HepG2 (cell line): ENCODE data around the gene HOXD4. TPM values are rescaled to one million over a fixed set of nuclear protein-coding genes. Genes with fewer than 3 reads are reported as not detected.
A peak's percentile ranks its signal among the peaks of the same experiment; 100 is the strongest.

Experiments
- ARID5B ChIP-seq: IDR thresholded peaks from 2 replicates; pipeline ENCODE4 v1.4.0; 2020; ENCODE audit warnings: mild to moderate bottlenecking, missing genetic modification reagents
- ARNTL ChIP-seq: sonication (generic); formaldehyde crosslinking; IDR thresholded peaks from 2 replicates; pipeline ENCODE4 v1.4.0; 2020; ENCODE audit warnings: mild to moderate bottlenecking, missing genetic modification reagents
- CENPT ChIP-seq: sonication (generic); formaldehyde crosslinking; IDR thresholded peaks from 2 replicates; pipeline ENCODE4 v1.8.0; 2022; ENCODE audit warnings: low read depth, mild to moderate bottlenecking, moderate library complexity, missing genetic modification reagents
- FLYWCH1 ChIP-seq: sonication (generic); formaldehyde crosslinking; IDR thresholded peaks from 2 replicates; pipeline ENCODE4 v1.8.1; 2023; ENCODE audit warnings: mild to moderate bottlenecking, missing genetic modification reagents
- HNRNPH1 ChIP-seq: fragments of 200-400 bp; formaldehyde crosslinking; optimal IDR thresholded peaks from 2 replicates; pipeline ENCODE3; 2017; ENCODE audit warnings: mild to moderate bottlenecking, low read depth, low read length
- SCMH1 ChIP-seq: sonication (generic); formaldehyde crosslinking; IDR thresholded peaks from 2 replicates; pipeline ENCODE4 v1.9.0; 2021; ENCODE audit warnings: missing genetic modification reagents, mild to moderate bottlenecking, borderline replicate concordance
- SKI ChIP-seq: fragments of 450-650 bp; IDR thresholded peaks from one replicate; pipeline ENCODE4 v1.6.1; 2018; ENCODE audit warnings: mild to moderate bottlenecking; ENCODE audit not compliant: partially characterized antibody
- SPEN ChIP-seq: sonication (generic); formaldehyde crosslinking; IDR thresholded peaks from 2 replicates; pipeline ENCODE4 v1.5.1; 2020; ENCODE audit warnings: low read depth, mild to moderate bottlenecking, missing genetic modification reagents
- SRF ChIP-seq: IDR thresholded peaks from 2 replicates; pipeline ENCODE4 v1.6.1; 2011; ENCODE audit warnings: mild to moderate bottlenecking, low read depth, low read length, moderate library complexity
- ZBTB20 ChIP-seq: sonication (generic); formaldehyde crosslinking; IDR thresholded peaks from 2 replicates; pipeline ENCODE4 v1.8.1; 2023; ENCODE audit warnings: missing genetic modification reagents, low read depth, mild to moderate bottlenecking, borderline replicate concordance
- ZFP82 ChIP-seq: sonication (generic); formaldehyde crosslinking; IDR thresholded peaks from 2 replicates; pipeline ENCODE4 v1.5.1; 2020; ENCODE audit warnings: mild to moderate bottlenecking, missing genetic modification reagents, borderline replicate concordance
- ZNF556 ChIP-seq: sonication (generic); formaldehyde crosslinking; IDR thresholded peaks from 2 replicates; pipeline ENCODE4 v1.4.0; 2020; ENCODE audit warnings: mild to moderate bottlenecking, missing genetic modification reagents, borderline replicate concordance
- ZSCAN31 ChIP-seq: sonication (generic); formaldehyde crosslinking; IDR thresholded peaks from 2 replicates; pipeline ENCODE4 v1.5.0; 2020; ENCODE audit warnings: low read depth, mild to moderate bottlenecking, missing genetic modification reagents
- ZZZ3 ChIP-seq: sonication (generic); formaldehyde crosslinking; IDR thresholded peaks from 2 replicates; pipeline ENCODE4 v1.4.0; 2020; ENCODE audit warnings: missing genetic modification reagents, mild to moderate bottlenecking, borderline replicate concordance
- polyA plus RNA-seq, 8 experiments: library from polyadenylated mRNA; depleted of rRNA in 3 of 8; stranded (reverse) in 7 of 8; unstranded in 1 of 8; fragments of >200 nt; fragmentation: Illumina TruSeq in 4 of 8; extraction: Trizol in 4 of 8; gene quantifications; 2 replicates each; pipeline versions ENCODE4 v1.2.1 to v1.2.3, GENCODE V29; 2011 to 2016; ENCODE audit warnings: low read depth in 4 of 8, missing spikeins in 1 of 8, mixed read lengths in 1 of 8; ENCODE audit not compliant: insufficient read depth in 1 of 8
- total RNA-seq, 5 experiments: library from RNA; depleted of rRNA; stranded (reverse); fragments of >200 nt; fragmentation: Illumina TruSeq; extraction: Trizol; gene quantifications; 2 replicates each; pipeline ENCODE4 v1.2.3, GENCODE V29; 2016; ENCODE audit warnings: low read depth in 1 of 5
- TF ChIP-seq, protein P1 (sequence below): sonication (generic); formaldehyde crosslinking; conservative IDR thresholded peaks from 2 replicates; pipeline ENCODE4 v1.5.0; 2020; ENCODE audit warnings: missing genetic modification reagents
- TF ChIP-seq, protein P2 (sequence below): sonication (generic); formaldehyde crosslinking; IDR thresholded peaks from 2 replicates; pipeline ENCODE4 v1.4.0; 2020; ENCODE audit warnings: missing genetic modification reagents

HOXD4 gene
- total and polyA plus RNA-seq, 2 of the 13 experiments (the other 11 are each of a cell fraction or from before 2014, with no cell fraction given), result not detected

- TF ChIP-seq, protein P1, sequence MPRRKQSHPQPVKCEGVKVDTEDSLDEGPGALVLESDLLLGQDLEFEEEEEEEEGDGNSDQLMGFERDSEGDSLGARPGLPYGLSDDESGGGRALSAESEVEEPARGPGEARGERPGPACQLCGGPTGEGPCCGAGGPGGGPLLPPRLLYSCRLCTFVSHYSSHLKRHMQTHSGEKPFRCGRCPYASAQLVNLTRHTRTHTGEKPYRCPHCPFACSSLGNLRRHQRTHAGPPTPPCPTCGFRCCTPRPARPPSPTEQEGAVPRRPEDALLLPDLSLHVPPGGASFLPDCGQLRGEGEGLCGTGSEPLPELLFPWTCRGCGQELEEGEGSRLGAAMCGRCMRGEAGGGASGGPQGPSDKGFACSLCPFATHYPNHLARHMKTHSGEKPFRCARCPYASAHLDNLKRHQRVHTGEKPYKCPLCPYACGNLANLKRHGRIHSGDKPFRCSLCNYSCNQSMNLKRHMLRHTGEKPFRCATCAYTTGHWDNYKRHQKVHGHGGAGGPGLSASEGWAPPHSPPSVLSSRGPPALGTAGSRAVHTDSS (CRISPR knock-in tag), result 0 out of 2 replicates have a peak, but pooled peaks have one; percentile 26
- TF ChIP-seq SPEN (CRISPR knock-in tag) (0 out of 2 replicates have a peak, but pooled peaks have one; percentile 22), HNRNPH1 (no peak), ARID5B (CRISPR knock-in tag) (0 out of 2 replicates have a peak, but pooled peaks have one; percentile 12), ZSCAN31 (CRISPR knock-in tag) (0 out of 2 replicates have a peak, but pooled peaks have one; percentile 10), ARNTL (0 out of 2 replicates have a peak, but pooled peaks have one; percentile 8), SKI (peak; percentile 3), ZZZ3 (CRISPR knock-in tag) (0 out of 2 replicates have a peak, but pooled peaks have one; percentile 75), ZFP82 (CRISPR knock-in tag) (no peak), CENPT (CRISPR knock-in tag) (peak; percentile 22; the same call in 1 of the 2 replicates), ZNF556 (CRISPR knock-in tag) (no peak), SRF (no peak), ZBTB20 (CRISPR knock-in tag) (no peak), SCMH1 (CRISPR knock-in tag) (no peak), FLYWCH1 (CRISPR knock-in tag) (no peak)
- TF ChIP-seq, protein P2, sequence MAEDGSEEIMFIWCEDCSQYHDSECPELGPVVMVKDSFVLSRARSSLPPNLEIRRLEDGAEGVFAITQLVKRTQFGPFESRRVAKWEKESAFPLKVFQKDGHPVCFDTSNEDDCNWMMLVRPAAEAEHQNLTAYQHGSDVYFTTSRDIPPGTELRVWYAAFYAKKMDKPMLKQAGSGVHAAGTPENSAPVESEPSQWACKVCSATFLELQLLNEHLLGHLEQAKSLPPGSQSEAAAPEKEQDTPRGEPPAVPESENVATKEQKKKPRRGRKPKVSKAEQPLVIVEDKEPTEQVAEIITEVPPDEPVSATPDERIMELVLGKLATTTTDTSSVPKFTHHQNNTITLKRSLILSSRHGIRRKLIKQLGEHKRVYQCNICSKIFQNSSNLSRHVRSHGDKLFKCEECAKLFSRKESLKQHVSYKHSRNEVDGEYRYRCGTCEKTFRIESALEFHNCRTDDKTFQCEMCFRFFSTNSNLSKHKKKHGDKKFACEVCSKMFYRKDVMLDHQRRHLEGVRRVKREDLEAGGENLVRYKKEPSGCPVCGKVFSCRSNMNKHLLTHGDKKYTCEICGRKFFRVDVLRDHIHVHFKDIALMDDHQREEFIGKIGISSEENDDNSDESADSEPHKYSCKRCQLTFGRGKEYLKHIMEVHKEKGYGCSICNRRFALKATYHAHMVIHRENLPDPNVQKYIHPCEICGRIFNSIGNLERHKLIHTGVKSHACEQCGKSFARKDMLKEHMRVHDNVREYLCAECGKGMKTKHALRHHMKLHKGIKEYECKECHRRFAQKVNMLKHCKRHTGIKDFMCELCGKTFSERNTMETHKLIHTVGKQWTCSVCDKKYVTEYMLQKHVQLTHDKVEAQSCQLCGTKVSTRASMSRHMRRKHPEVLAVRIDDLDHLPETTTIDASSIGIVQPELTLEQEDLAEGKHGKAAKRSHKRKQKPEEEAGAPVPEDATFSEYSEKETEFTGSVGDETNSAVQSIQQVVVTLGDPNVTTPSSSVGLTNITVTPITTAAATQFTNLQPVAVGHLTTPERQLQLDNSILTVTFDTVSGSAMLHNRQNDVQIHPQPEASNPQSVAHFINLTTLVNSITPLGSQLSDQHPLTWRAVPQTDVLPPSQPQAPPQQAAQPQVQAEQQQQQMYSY (CRISPR knock-in tag), result no peak
Observed at GRCh38 chr2:176188774-176189680, 37.7 kb downstream of the HOXD4 start (continued).
